Activated CD8-positive, alpha-beta T cell treated with anti-CD3 and anti-CD28 coated beads for 36 hours (primary cell): Measurements from ENCODE around the gene TMEM63A. TPM values are rescaled to one million over a fixed set of nuclear protein-coding genes. Genes with fewer than 3 reads are reported as not detected.
"Not testable (repeated sequence)": the region's sequence is repeated elsewhere in the genome, so short reads cannot be mapped to it uniquely, and the experiment has no call there.

ENCODE experiments used
- ATAC-seq: fragments of 200-7000 bp; cut with Tn5 transposase; one replicate; pipeline ENCODE4 v1.10.0; 2021; ENCODE audit warnings: mild to moderate bottlenecking, moderate library complexity
- CTCF ChIA-PET: fragments of 350-600 bp; sonication (Branson Sonifier 250); formaldehyde crosslinking; loops from one replicate; lab custom pipeline; 2021; ENCODE audit warnings: antibody characterized with exemption; lab: Charles Lee
- POLR2A ChIA-PET: fragments of 350-600 bp; sonication (Branson Sonifier 250); formaldehyde crosslinking; loops from one replicate; lab custom pipeline; 2021; ENCODE audit warnings: antibody characterized with exemption; lab: Charles Lee
- DNase-seq: peaks from one replicate; pipeline ENCODE4 v3.0.0-alpha.2; 2020
- H3K27ac Mint-ChIP-seq: one replicate; pipeline ENCODE4 v1.8.0; 2021; ENCODE audit warnings: mild to moderate bottlenecking, mixed read lengths
- H3K27me3 Mint-ChIP-seq: one replicate; pipeline ENCODE4 v1.8.0; 2021; ENCODE audit warnings: mixed read lengths
- H3K36me3 Mint-ChIP-seq: one replicate; pipeline ENCODE4 v1.8.0; 2021; ENCODE audit warnings: low read depth, mixed read lengths
- H3K4me1 Mint-ChIP-seq: one replicate; pipeline ENCODE4 v1.8.0; 2021; ENCODE audit warnings: low read depth, mixed read lengths
- H3K4me3 Mint-ChIP-seq: one replicate; pipeline ENCODE4 v1.8.0; 2021; ENCODE audit warnings: mild to moderate bottlenecking, moderate library complexity, mixed read lengths
- H3K9me3 Mint-ChIP-seq: one replicate; pipeline ENCODE4 v1.8.0; 2021; ENCODE audit warnings: mixed read lengths
- CTCF ChIP-seq: fragments of 200-600 bp; IDR thresholded peaks from one replicate; pipeline ENCODE4 v1.8.0; 2022; ENCODE audit warnings: antibody characterized with exemption, mild to moderate bottlenecking
- intact Hi-C: fragments of 100-400 bp; cut with micrococcal nuclease; formaldehyde crosslinking; loops from one replicate; pipeline ENCODE4 v1.10.0; 2022
- total RNA-seq, 2 experiments: library from RNA; stranded (reverse); gene quantifications; one replicate each; pipeline ENCODE4 v1.2.3, GENCODE V29; 2021

Gene TMEM63A
- total RNA-seq, 2 experiments from 2014 or later: 51.4 to 54.6 TPM

DNA sequence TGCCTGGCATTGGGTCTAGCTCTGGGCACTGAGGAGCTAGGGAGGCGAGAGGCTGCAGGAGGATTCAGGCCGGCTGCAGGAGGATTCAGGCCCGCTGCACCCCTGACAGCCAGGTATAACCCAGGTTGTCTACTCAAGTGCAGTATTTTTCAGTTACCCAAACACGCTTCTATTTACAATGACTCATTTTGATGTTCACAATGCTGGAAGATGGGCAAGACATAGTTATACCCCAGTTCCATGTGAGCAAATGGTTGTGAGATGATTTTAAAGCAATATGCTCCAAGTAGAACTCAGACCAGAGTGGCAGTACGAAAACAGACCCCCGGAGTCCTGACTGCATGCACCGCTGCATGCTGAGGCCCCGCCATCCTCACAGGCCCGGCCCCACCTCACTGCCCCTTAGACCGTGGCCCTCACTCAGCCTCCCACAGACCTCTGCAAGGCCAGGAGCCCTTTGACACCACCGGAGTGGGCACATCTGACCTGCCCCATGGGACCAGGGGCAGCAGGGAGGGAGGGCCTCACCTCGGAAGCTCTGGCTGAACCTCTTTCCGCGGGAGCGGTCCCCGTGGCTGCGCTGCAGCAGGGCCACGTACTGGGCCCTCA lies 6.2 kb upstream of the TMEM63A start:
- Mint-ChIP-seq H3K36me3 (no peaks in the 10 kb centered on the region), H3K27me3 (no peaks in the 10 kb centered on the region), H3K27ac (no peak overlapping the region), H3K4me3 (no peak overlapping the region), H3K4me1 (peaks cover 5% of the 10 kb centered on the region), H3K9me3 (no peaks in the 10 kb centered on the region)
- ATAC-seq: no peak
- ChIA-PET POLR2A (interaction anchor here (1.2 kb wide), 1 partner anchor 9 kb away, joined by 4 read pairs; no protein-coding TSS in a partner anchor), CTCF (interaction anchor here (2.5 kb wide), 1 partner anchor 23 kb away, joined by 10 read pairs; no protein-coding TSS in a partner anchor)
- no peak for TF ChIP-seq CTCF
- intact Hi-C loops: no loop called here
- no peak for DNase-seq

DNA sequence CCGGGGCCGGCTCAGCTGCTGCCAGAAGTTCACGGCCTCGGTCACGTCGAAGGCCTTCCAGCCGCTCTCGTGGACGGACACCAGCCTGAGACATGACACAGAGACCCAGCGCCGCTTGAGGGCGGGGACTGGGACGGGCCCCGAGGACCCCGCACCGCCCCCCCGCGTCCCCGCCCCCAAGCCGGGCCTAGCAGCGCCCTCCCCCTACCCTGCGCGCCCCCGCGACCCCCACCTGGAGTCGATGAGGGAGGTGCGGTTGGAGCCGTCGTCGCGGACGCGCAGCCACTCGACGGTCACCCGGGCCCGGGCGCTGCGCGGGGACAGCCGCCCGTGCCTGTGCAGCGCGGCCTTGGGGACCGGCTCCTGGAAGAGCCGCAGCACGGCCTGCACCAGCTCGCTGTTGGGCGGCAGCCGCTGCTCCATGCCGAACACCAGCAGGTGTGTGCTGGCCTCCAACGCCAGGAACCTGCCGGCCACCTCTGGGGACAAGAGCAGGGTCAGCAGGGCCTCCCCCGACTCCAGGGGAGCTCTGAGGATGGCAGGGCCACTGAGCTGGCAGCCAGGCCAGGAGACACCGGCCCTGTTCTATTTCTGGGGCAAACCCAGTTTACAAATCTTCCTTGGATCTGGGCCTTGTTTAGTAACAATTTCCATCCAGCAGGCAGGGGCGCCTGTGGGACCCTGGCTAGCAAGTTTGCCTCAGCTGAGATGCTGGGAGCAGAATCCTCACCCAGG lies 5.5 kb upstream of the TMEM63A start:
- H3K9me3 Mint-ChIP-seq, H3K4me3 Mint-ChIP-seq, H3K4me1 Mint-ChIP-seq, H3K36me3 Mint-ChIP-seq, POLR2A ChIA-PET, ATAC-seq, intact Hi-C loops, H3K27ac Mint-ChIP-seq, H3K27me3 Mint-ChIP-seq, DNase-seq: not testable (repeated sequence)
- CTCF ChIA-PET: interaction anchor here (1.1 kb wide), 1 partner anchor 110 kb away, joined by 3 read pairs; the partner anchor contains the start of gene SRP9

GRCh38 chr1:225887030-225887314 lies 4.8 kb upstream of the TMEM63A start:
- intact Hi-C loops: no loop called here
- Mint-ChIP-seq H3K9me3 (no peaks in the 10 kb centered on the region), H3K4me3 (no peak overlapping the region), H3K36me3 (no peaks in the 10 kb centered on the region), H3K27me3 (no peaks in the 10 kb centered on the region), H3K4me1 (peaks cover 8% of the 10 kb centered on the region), H3K27ac (no peak overlapping the region)
- ATAC-seq (no peak), DNase-seq (no peak)
- CTCF ChIA-PET: interaction anchor here (0.6 to 1.1 kb wide), 2 partner anchors 109 to 412 kb away, joined by 3 read pairs; partner anchors contain the start of gene SRP9
- POLR2A ChIA-PET: no interaction called here
- TF ChIP-seq CTCF: no peak

- Mint-ChIP-seq H3K36me3 (no peaks in the 10 kb centered on the region), H3K27me3 (no peaks in the 10 kb centered on the region), H3K4me1 (peaks cover 10% of the 10 kb centered on the region), H3K27ac (no peak overlapping the region), H3K9me3 (no peaks in the 10 kb centered on the region), H3K4me3 (no peak overlapping the region)
- no peak for TF ChIP-seq CTCF
- intact Hi-C loops: no loop called here
- ChIA-PET CTCF (interaction anchor here (0.6 to 1.1 kb wide), 2 partner anchors 108 to 412 kb away, joined by 3 read pairs; partner anchors contain the start of gene SRP9), POLR2A (no interaction called here)
- no peak for DNase-seq
- no peak for ATAC-seq
Observed at GRCh38 chr1:225886159-225887029, 4.2 kb upstream of the TMEM63A start.

GRCh38 chr1:225885336-225885735 lies 3.2 kb upstream of the TMEM63A start:
- no peak for TF ChIP-seq CTCF
- Mint-ChIP-seq H3K4me1 (peaks cover 20% of the 10 kb centered on the region), H3K27ac (no peak overlapping the region), H3K27me3 (no peaks in the 10 kb centered on the region), H3K9me3 (no peaks in the 10 kb centered on the region), H3K4me3 (no peak overlapping the region), H3K36me3 (no peaks in the 10 kb centered on the region)
- CTCF ChIA-PET: interaction anchor here (0.8 to 1.2 kb wide), 2 partner anchors 48 to 76 kb away, joined by 3 read pairs; no protein-coding TSS in a partner anchor
- POLR2A ChIA-PET: interaction anchor here (1.5 kb wide), 1 partner anchor 108 kb away, joined by 4 read pairs; the partner anchor contains the start of gene SRP9
- intact Hi-C loops: no loop called here
- ATAC-seq: no peak
- DNase-seq: no peak
